HEK293 (cell line): ENCODE data around the gene GCK.

Experiments used
- BCL11A ChIP-seq: fragments of 450-650 bp; formaldehyde crosslinking; IDR thresholded peaks from 2 replicates; pipeline ENCODE4 v1.5.1; 2016; ENCODE audit warnings: low read depth, missing biosample characterization, missing genetic modification characterization
- GLI2 ChIP-seq: fragments of 450-650 bp; formaldehyde crosslinking; IDR thresholded peaks from 2 replicates; pipeline ENCODE4; 2017; ENCODE audit warnings: missing biosample characterization, missing genetic modification characterization, low read depth, borderline replicate concordance
- KLF1 ChIP-seq: fragments of 450-650 bp; formaldehyde crosslinking; IDR thresholded peaks from 2 replicates; pipeline ENCODE4 v1.5.1; 2016; ENCODE audit warnings: missing biosample characterization, missing genetic modification characterization
- KLF16 ChIP-seq: fragments of 450-650 bp; formaldehyde crosslinking; IDR thresholded peaks from 2 replicates; pipeline ENCODE4 v1.5.1; 2017; ENCODE audit warnings: missing biosample characterization, missing genetic modification characterization
- KLF17 ChIP-seq: fragments of 450-650 bp; formaldehyde crosslinking; IDR thresholded peaks from 2 replicates; pipeline ENCODE4 v1.5.1; 2016; ENCODE audit warnings: missing biosample characterization, missing genetic modification characterization
- KLF7 ChIP-seq: fragments of 450-650 bp; formaldehyde crosslinking; IDR thresholded peaks from 2 replicates; pipeline ENCODE4 v1.5.1; 2016; ENCODE audit warnings: missing biosample characterization, missing genetic modification characterization, borderline replicate concordance
- KLF8 ChIP-seq: fragments of 450-650 bp; formaldehyde crosslinking; IDR thresholded peaks from 2 replicates; pipeline ENCODE4 v1.5.1; 2016; ENCODE audit warnings: missing biosample characterization, missing genetic modification characterization
- KLF9 ChIP-seq: fragments of 450-650 bp; formaldehyde crosslinking; IDR thresholded peaks from 2 replicates; pipeline ENCODE4 v1.5.1; 2016; ENCODE audit warnings: missing biosample characterization, missing genetic modification characterization, low read depth
- PRDM6 ChIP-seq: fragments of 450-650 bp; formaldehyde crosslinking; IDR thresholded peaks from 2 replicates; pipeline ENCODE4 v1.5.1; 2017; ENCODE audit warnings: missing biosample characterization, missing genetic modification characterization
- SP2 ChIP-seq: fragments of 450-650 bp; formaldehyde crosslinking; IDR thresholded peaks from 2 replicates; pipeline ENCODE4 v1.5.1; 2016; ENCODE audit warnings: missing biosample characterization, missing genetic modification characterization
- SP3 ChIP-seq: fragments of 450-650 bp; formaldehyde crosslinking; IDR thresholded peaks from 2 replicates; pipeline ENCODE4 v1.5.1; 2016; ENCODE audit warnings: missing biosample characterization, missing genetic modification characterization
- SP7 ChIP-seq: fragments of 450-650 bp; formaldehyde crosslinking; IDR thresholded peaks from 2 replicates; pipeline ENCODE4 v1.5.1; 2016; ENCODE audit warnings: missing biosample characterization, missing genetic modification characterization
- ZFP37 ChIP-seq: fragments of 450-650 bp; formaldehyde crosslinking; IDR thresholded peaks from 2 replicates; pipeline ENCODE4 v1.5.1; 2016; ENCODE audit warnings: missing biosample characterization, missing genetic modification characterization
- ZFP41 ChIP-seq: fragments of 450-650 bp; formaldehyde crosslinking; IDR thresholded peaks from 2 replicates; pipeline ENCODE4 v1.5.1; 2016; ENCODE audit warnings: missing biosample characterization, missing genetic modification characterization, borderline replicate concordance
- ZNF114 ChIP-seq: fragments of 450-650 bp; formaldehyde crosslinking; IDR thresholded peaks from 2 replicates; pipeline ENCODE4 v1.5.0; 2017; ENCODE audit warnings: missing biosample characterization, missing genetic modification characterization
- ZNF211 ChIP-seq: fragments of 450-650 bp; formaldehyde crosslinking; IDR thresholded peaks from 2 replicates; pipeline ENCODE4 v1.5.1; 2016; ENCODE audit warnings: low read depth, missing biosample characterization, missing genetic modification characterization
- ZNF221 ChIP-seq: fragments of 450-650 bp; formaldehyde crosslinking; IDR thresholded peaks from 2 replicates; pipeline ENCODE4 v1.5.1; 2017; ENCODE audit warnings: missing biosample characterization, missing genetic modification characterization, borderline replicate concordance
- ZNF24 ChIP-seq: fragments of 450-650 bp; formaldehyde crosslinking; IDR thresholded peaks from 2 replicates; pipeline ENCODE4 v1.5.1; 2016; ENCODE audit warnings: missing biosample characterization, missing genetic modification characterization
- ZNF324 ChIP-seq: fragments of 450-650 bp; formaldehyde crosslinking; IDR thresholded peaks from 2 replicates; pipeline ENCODE4 v1.5.1; 2016; ENCODE audit warnings: missing biosample characterization, missing genetic modification characterization
- ZNF335 ChIP-seq: fragments of 450-650 bp; formaldehyde crosslinking; conservative IDR thresholded peaks from 2 replicates; pipeline ENCODE4 v1.5.1; 2016; ENCODE audit warnings: missing biosample characterization, missing genetic modification characterization
- ZNF362 ChIP-seq: fragments of 450-650 bp; formaldehyde crosslinking; IDR thresholded peaks from 2 replicates; pipeline ENCODE4 v1.5.1; 2016; ENCODE audit warnings: missing biosample characterization, missing genetic modification characterization
- ZNF48 ChIP-seq: fragments of 450-650 bp; formaldehyde crosslinking; IDR thresholded peaks from 2 replicates; pipeline ENCODE4 v1.5.1; 2016; ENCODE audit warnings: missing biosample characterization, missing genetic modification characterization
- ZNF544 ChIP-seq: fragments of 450-650 bp; formaldehyde crosslinking; IDR thresholded peaks from 2 replicates; pipeline ENCODE4 v1.5.0; 2017; ENCODE audit warnings: missing biosample characterization, missing genetic modification characterization
- ZNF580 ChIP-seq: fragments of 450-650 bp; formaldehyde crosslinking; IDR thresholded peaks from 2 replicates; pipeline ENCODE4 v1.5.1; 2016; ENCODE audit warnings: missing biosample characterization, missing genetic modification characterization
- ZNF621 ChIP-seq: fragments of 450-650 bp; formaldehyde crosslinking; IDR thresholded peaks from 2 replicates; pipeline ENCODE4 v1.5.1; 2017; ENCODE audit warnings: missing biosample characterization, missing genetic modification characterization
- ZNF654 ChIP-seq: fragments of 450-650 bp; formaldehyde crosslinking; IDR thresholded peaks from 2 replicates; pipeline ENCODE4 v1.5.1; 2016; ENCODE audit warnings: low read depth, missing biosample characterization, missing genetic modification characterization
- ZNF707 ChIP-seq: fragments of 450-650 bp; formaldehyde crosslinking; IDR thresholded peaks from 2 replicates; pipeline ENCODE4 v1.5.1; 2016; ENCODE audit warnings: missing biosample characterization, missing genetic modification characterization
- ZNF76 ChIP-seq: fragments of 450-650 bp; formaldehyde crosslinking; IDR thresholded peaks from 2 replicates; pipeline ENCODE4; 2016; ENCODE audit warnings: low read depth, missing biosample characterization, missing genetic modification characterization, borderline replicate concordance
- ZNF830 ChIP-seq: fragments of 450-650 bp; IDR thresholded peaks from 2 replicates; pipeline ENCODE4 v1.5.0; 2018; ENCODE audit warnings: missing biosample characterization, missing genetic modification characterization, low read depth, mild to moderate bottlenecking, moderate library complexity
- ZNF843 ChIP-seq: fragments of 450-650 bp; formaldehyde crosslinking; IDR thresholded peaks from 2 replicates; pipeline ENCODE4 v1.5.1; 2016; ENCODE audit warnings: missing biosample characterization, missing genetic modification characterization
- TF ChIP-seq, protein P1 (sequence below): fragments of 450-650 bp; formaldehyde crosslinking; IDR thresholded peaks from 2 replicates; pipeline ENCODE4 v1.5.1; 2016; ENCODE audit warnings: missing biosample characterization, missing genetic modification characterization
- TF ChIP-seq, protein P2 (sequence below): fragments of 450-650 bp; formaldehyde crosslinking; IDR thresholded peaks from 2 replicates; pipeline ENCODE4; 2016; ENCODE audit warnings: missing biosample characterization, missing genetic modification characterization
- TF ChIP-seq, protein P3 (sequence below): fragments of 450-650 bp; formaldehyde crosslinking; IDR thresholded peaks from 2 replicates; pipeline ENCODE4 v1.5.1; 2016; ENCODE audit warnings: missing biosample characterization, missing genetic modification characterization

Gene GCK

GRCh38 chr7:44200699-44201461, 11.6 kb upstream of the GCK start, which contains the start of gene YKT6 (continued):
- no peak for TF ChIP-seq ZFP41 (tag by site-specific recombination)
- TF ChIP-seq PRDM6 (tag by site-specific recombination) = no peak
- no peak for TF ChIP-seq ZNF707 (tag by site-specific recombination)
- TF ChIP-seq ZNF221 (tag by site-specific recombination) = no peak
- no peak for TF ChIP-seq ZFP37 (tag by site-specific recombination)
- no peak for TF ChIP-seq BCL11A (tag by site-specific recombination)
- TF ChIP-seq, protein P1, sequence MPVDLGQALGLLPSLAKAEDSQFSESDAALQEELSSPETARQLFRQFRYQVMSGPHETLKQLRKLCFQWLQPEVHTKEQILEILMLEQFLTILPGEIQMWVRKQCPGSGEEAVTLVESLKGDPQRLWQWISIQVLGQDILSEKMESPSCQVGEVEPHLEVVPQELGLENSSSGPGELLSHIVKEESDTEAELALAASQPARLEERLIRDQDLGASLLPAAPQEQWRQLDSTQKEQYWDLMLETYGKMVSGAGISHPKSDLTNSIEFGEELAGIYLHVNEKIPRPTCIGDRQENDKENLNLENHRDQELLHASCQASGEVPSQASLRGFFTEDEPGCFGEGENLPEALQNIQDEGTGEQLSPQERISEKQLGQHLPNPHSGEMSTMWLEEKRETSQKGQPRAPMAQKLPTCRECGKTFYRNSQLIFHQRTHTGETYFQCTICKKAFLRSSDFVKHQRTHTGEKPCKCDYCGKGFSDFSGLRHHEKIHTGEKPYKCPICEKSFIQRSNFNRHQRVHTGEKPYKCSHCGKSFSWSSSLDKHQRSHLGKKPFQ (tag by site-specific recombination) = no peak; the same call in 1 of the 2 replicates
- no peak for TF ChIP-seq ZNF621
- TF ChIP-seq KLF7 (tag by site-specific recombination) = peak; percentile 76; the same call in 1 of the 2 replicates
- TF ChIP-seq, protein P2, sequence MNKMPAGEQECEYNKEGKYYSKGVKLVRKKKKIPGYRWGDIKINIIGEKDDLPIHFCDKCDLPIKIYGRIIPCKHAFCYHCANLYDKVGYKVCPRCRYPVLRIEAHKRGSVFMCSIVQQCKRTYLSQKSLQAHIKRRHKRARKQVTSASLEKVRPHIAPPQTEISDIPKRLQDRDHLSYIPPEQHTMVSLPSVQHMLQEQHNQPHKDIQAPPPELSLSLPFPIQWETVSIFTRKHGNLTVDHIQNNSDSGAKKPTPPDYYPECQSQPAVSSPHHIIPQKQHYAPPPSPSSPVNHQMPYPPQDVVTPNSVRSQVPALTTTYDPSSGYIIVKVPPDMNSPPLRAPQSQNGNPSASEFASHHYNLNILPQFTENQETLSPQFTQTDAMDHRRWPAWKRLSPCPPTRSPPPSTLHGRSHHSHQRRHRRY (tag by site-specific recombination) = no peak
- peak; percentile 70 for TF ChIP-seq ZNF843
- TF ChIP-seq, protein P3, sequence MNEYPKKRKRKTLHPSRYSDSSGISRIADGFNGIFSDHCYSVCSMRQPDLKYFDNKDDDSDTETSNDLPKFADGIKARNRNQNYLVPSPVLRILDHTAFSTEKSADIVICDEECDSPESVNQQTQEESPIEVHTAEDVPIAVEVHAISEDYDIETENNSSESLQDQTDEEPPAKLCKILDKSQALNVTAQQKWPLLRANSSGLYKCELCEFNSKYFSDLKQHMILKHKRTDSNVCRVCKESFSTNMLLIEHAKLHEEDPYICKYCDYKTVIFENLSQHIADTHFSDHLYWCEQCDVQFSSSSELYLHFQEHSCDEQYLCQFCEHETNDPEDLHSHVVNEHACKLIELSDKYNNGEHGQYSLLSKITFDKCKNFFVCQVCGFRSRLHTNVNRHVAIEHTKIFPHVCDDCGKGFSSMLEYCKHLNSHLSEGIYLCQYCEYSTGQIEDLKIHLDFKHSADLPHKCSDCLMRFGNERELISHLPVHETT (tag by site-specific recombination) = peak; percentile 62; the same call in 1 of the 2 replicates
- TF ChIP-seq SP2 (tag by site-specific recombination) = peak; percentile 97
- TF ChIP-seq ZNF362 (tag by site-specific recombination) = peak; percentile 89
- peak; percentile 84 for TF ChIP-seq ZNF335 (tag by site-specific recombination)
- TF ChIP-seq KLF9 (tag by site-specific recombination) = peak; percentile 85
- TF ChIP-seq ZNF76 = 0 out of 2 replicates have a peak, but pooled peaks have one; percentile 18
- no peak for TF ChIP-seq ZNF654 (tag by site-specific recombination)
- TF ChIP-seq ZNF114 (tag by site-specific recombination) = no peak
- TF ChIP-seq KLF1 (tag by site-specific recombination) = peak; percentile 92
- TF ChIP-seq KLF16 (tag by site-specific recombination) = peak; percentile 65; the same call in 1 of the 2 replicates
- TF ChIP-seq SP3 (tag by site-specific recombination) = peak; percentile 96
- no peak for TF ChIP-seq ZNF830 (tag by site-specific recombination)
- peak; percentile 99 for TF ChIP-seq ZNF580 (tag by site-specific recombination)
- TF ChIP-seq ZNF211 (tag by site-specific recombination) = no peak
- TF ChIP-seq ZNF544 (tag by site-specific recombination) = no peak
- peak; percentile 44 for TF ChIP-seq SP7 (tag by site-specific recombination)
- TF ChIP-seq ZNF24 (tag by site-specific recombination) = peak; percentile 55; the same call in 1 of the 2 replicates
- peak; percentile 75 for TF ChIP-seq KLF17
- TF ChIP-seq GLI2 = no peak
- no peak for TF ChIP-seq ZNF48
- no peak for TF ChIP-seq ZNF324 (tag by site-specific recombination)
- peak; percentile 99 for TF ChIP-seq KLF8 (tag by site-specific recombination)
